ENCODE measurements around the gene OR4D9. TPM values are rescaled to one million over a fixed set of nuclear protein-coding genes. Genes with fewer than 3 reads are reported as not detected.

Gene OR4D9
- total RNA-seq, 2 experiments from 2014 or later, result not detected

- H3K9me3 Mint-ChIP-seq, result no peaks in the 10 kb centered on the region
- H3K36me3 Mint-ChIP-seq (ENCODE audit: low read depth), result peaks cover 17% of the 10 kb centered on the region
- Histone ChIP-seq H3K27me3 (ENCODE audit: control insufficient read depth in 1 of 2, insufficient read depth in 2 of 2, low read length in 2 of 2) (no peaks in the 10 kb centered on the region), H3K36me3 (ENCODE audit: insufficient read depth, low read length) (no peaks in the 10 kb centered on the region), H3K9me3 (ENCODE audit: control insufficient read depth in 1 of 2, insufficient read depth in 1 of 2, low read length in 2 of 2) (no peaks in the 10 kb centered on the region), H3K27ac (ENCODE audit: low read depth in 1 of 2, low read length in 2 of 2) (peak overlapping the region; percentile 71 to 73), H3K4me1 (ENCODE audit: insufficient read depth, low read length) (peaks cover 45% of the 10 kb centered on the region), H3K4me3 (ENCODE audit: low read length) (peak overlapping the region; percentile 92)
- peak overlapping the region; percentile 92 for H3K27ac Mint-ChIP-seq
- H3K27me3 Mint-ChIP-seq, result peaks cover 10% of the 10 kb centered on the region
- ATAC-seq (ENCODE audit: poor library complexity) (peak; percentile 71), DNase-seq (peak; percentile 70 to 92 (median 80))
- H3K4me1 Mint-ChIP-seq (ENCODE audit: low read depth), result peaks cover 50% of the 10 kb centered on the region
- CTCF ChIA-PET, result interaction anchor here (2.2 to 3.5 kb wide), 2 partner anchors 11 to 23 kb away, joined by 5 to 19 read pairs; no protein-coding TSS in a partner anchor
- intact Hi-C loops (cut with DNase I, micrococcal nuclease), result loop anchor here (1.0 to 10.0 kb wide), 4 partner anchors 11 to 254 kb away; partner anchors contain the start of genes MRPL16 (in 1 of the 2) and PATL1 (in 1 of the 2)
- POLR2A ChIA-PET, result interaction anchor here (0.7 to 4.6 kb wide), 9 partner anchors 10 to 1894 kb away, joined by 3 to 79 read pairs (median 5); partner anchors contain the start of genes OSBP and PATL1
- peak overlapping the region; percentile 97 for H3K4me3 Mint-ChIP-seq
- no peak for TF ChIP-seq CTCF (IDR thresholded peaks at IDR 0.05)
These were observed 49.5 kb downstream of the OR4D9 start for GRCh38 chr11:59560702-59561473.

- no peak for DNase-seq
- peaks cover 24% of the 10 kb centered on the region for H3K36me3 Mint-ChIP-seq (ENCODE audit: low read depth)
- H3K4me3 ChIP-seq (ENCODE audit: low read length), result no peak overlapping the region
- no peak overlapping the region for H3K27ac ChIP-seq (ENCODE audit: low read depth in 1 of 2, low read length in 2 of 2)
- H3K4me1 ChIP-seq (ENCODE audit: insufficient read depth, low read length), result peaks cover 37% of the 10 kb centered on the region
- peaks cover 10% of the 10 kb centered on the region for H3K27me3 Mint-ChIP-seq
- peaks cover 46% of the 10 kb centered on the region for H3K4me1 Mint-ChIP-seq (ENCODE audit: low read depth)
- H3K27ac Mint-ChIP-seq, result peak overlapping the region; percentile 92
- intact Hi-C loops (cut with DNase I, micrococcal nuclease), result loop anchor here (5.0 to 10.0 kb wide), 2 partner anchors 105 to 253 kb away; partner anchors contain the start of genes MRPL16 (in 1 of the 2) and PATL1 (in 1 of the 2)
- no peaks in the 10 kb centered on the region for H3K36me3 ChIP-seq (ENCODE audit: insufficient read depth, low read length)
- TF ChIP-seq CTCF (IDR thresholded peaks at IDR 0.05), result no peak
- POLR2A ChIA-PET, result interaction anchor here (0.6 to 4.6 kb wide), 3 partner anchors 12 to 182 kb away, joined by 4 to 79 read pairs (median 50); partner anchors contain the start of gene OSBP
- no peak for ATAC-seq (ENCODE audit: poor library complexity)
- CTCF ChIA-PET, result interaction anchor here (2.2 to 3.5 kb wide), 2 partner anchors 12 to 25 kb away, joined by 5 to 19 read pairs; no protein-coding TSS in a partner anchor
- H3K9me3 Mint-ChIP-seq, result no peaks in the 10 kb centered on the region
- peak overlapping the region; percentile 42 for H3K4me3 Mint-ChIP-seq
- H3K27me3 ChIP-seq (ENCODE audit: control insufficient read depth in 1 of 2, insufficient read depth in 2 of 2, low read length in 2 of 2), result no peaks in the 10 kb centered on the region
- H3K9me3 ChIP-seq (ENCODE audit: control insufficient read depth in 1 of 2, insufficient read depth in 1 of 2, low read length in 2 of 2), result no peaks in the 10 kb centered on the region
These were observed 51.0 kb downstream of the OR4D9 start for GRCh38 chr11:59562292-59562691.

Other genes starting within 250 kb of the OR4D9 start
- not detected for gene OR5AN1, start 152.6 kb upstream of the OR4D9 start, total RNA-seq
- not detected for gene OR5A2, start 85.1 kb upstream of the OR4D9 start, total RNA-seq
- not detected for gene OR5A1, start 75.1 kb upstream of the OR4D9 start, total RNA-seq
- not detected for gene OR4D6, start 54.6 kb upstream of the OR4D9 start, total RNA-seq
- gene OR4D10, start 38.2 kb upstream of the OR4D9 start, total RNA-seq, result not detected
- not detected for gene OR4D11, start 8.0 kb upstream of the OR4D9 start, total RNA-seq
- gene OSBP, start 104.2 kb downstream of the OR4D9 start, total RNA-seq, result 10 to 100 TPM; 54.9 to 58.2 TPM
- gene PATL1, start 157.5 kb downstream of the OR4D9 start, total RNA-seq, result 10 to 100 TPM; 51.8 to 55.2 TPM
- gene OR10V1, start 202.3 kb downstream of the OR4D9 start, total RNA-seq, result not detected
- 1 to 10 TPM; 4.6 to 6.4 TPM for gene STX3, start 243.8 kb downstream of the OR4D9 start, total RNA-seq